ENCODE data around the gene MGAT4C.

GRCh38 chr12:86179855-86180254 is 76.3 kb downstream of the MGAT4C start:
- TF ChIP-seq POLR2A (IDR thresholded peaks at IDR 0.05; ENCODE audit: low read depth, low read length) = no peak
- no peak for TF ChIP-seq POLR2AphosphoS5 (IDR thresholded peaks at IDR 0.05; ENCODE audit: low read depth, low read length)
